ENCODE measurements around the gene AQP7. TPM values are rescaled to one million over a fixed set of nuclear protein-coding genes. Genes with fewer than 3 reads are reported as not detected.

The AQP7 gene
- total RNA-seq, 1 experiment from 2014 or later, result 0.59 TPM

DNA sequence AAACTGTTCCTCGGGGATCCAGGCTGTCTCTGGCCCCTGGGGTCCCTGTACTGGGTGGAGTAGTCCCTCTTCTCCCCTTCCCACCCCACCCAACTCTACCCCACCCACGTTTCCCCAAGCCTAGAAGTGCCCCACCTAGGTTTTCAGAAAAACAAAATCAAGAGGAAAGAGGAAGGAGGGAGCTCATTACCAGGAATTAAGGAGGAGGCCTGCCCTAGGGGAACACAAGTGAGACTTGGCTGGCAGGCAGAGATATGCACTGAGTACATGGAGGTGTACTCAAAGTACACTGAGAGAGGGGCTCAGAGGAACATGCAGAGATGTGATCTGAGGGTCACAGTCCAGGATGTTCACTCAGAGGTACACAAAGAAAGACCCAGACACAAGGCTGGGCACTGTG lies 34.8 kb upstream of the AQP7 start:
- Histone ChIP-seq H3K27me3 (ENCODE audit: insufficient read depth, low read depth) (no peaks in the 10 kb centered on the region), H3K36me3 (ENCODE audit: low read depth) (no peaks in the 10 kb centered on the region), H3K4me3 (no peak overlapping the region), H3K9me2 (ENCODE audit: insufficient read depth) (no peaks in the 10 kb centered on the region), H3K27ac (no peak overlapping the region), H3K4me1 (replicated peaks; ENCODE audit: insufficient read depth) (peaks cover 43% of the 10 kb centered on the region), H3K9me3 (ENCODE audit: insufficient read depth, low read depth) (no peaks in the 10 kb centered on the region), H3K4me2 (no peak overlapping the region), H3F3A (ENCODE audit: insufficient read depth, low read depth) (peaks cover 15% of the 10 kb centered on the region; the same call in 1 of the 2 replicates), H4K20me1 (ENCODE audit: insufficient read depth) (no peaks in the 10 kb centered on the region), H2AFZ (no peak overlapping the region), H3K79me2 (ENCODE audit: low read depth) (no peaks in the 10 kb centered on the region)
- TF ChIP-seq EZH2 (IDR thresholded peaks at IDR 0.05; ENCODE audit: low read depth), result no peak
- TF ChIP-seq, protein P1, sequence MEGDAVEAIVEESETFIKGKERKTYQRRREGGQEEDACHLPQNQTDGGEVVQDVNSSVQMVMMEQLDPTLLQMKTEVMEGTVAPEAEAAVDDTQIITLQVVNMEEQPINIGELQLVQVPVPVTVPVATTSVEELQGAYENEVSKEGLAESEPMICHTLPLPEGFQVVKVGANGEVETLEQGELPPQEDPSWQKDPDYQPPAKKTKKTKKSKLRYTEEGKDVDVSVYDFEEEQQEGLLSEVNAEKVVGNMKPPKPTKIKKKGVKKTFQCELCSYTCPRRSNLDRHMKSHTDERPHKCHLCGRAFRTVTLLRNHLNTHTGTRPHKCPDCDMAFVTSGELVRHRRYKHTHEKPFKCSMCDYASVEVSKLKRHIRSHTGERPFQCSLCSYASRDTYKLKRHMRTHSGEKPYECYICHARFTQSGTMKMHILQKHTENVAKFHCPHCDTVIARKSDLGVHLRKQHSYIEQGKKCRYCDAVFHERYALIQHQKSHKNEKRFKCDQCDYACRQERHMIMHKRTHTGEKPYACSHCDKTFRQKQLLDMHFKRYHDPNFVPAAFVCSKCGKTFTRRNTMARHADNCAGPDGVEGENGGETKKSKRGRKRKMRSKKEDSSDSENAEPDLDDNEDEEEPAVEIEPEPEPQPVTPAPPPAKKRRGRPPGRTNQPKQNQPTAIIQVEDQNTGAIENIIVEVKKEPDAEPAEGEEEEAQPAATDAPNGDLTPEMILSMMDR (conservative IDR thresholded peaks at IDR 0.05), result no peak
- no TSS peak for BruUV-seq (replicated peaks)
- ChIA-PET POLR2A (ENCODE audit: unreplicated experiment) (interaction anchor here (0.6 to 0.7 kb wide), 2 partner anchors 484 to 1675 kb away, joined by 4 to 25 read pairs; no protein-coding TSS in a partner anchor), CTCF (no interaction called here)
- intact Hi-C loops (cut with micrococcal nuclease; ENCODE audit: unreplicated experiment), result no loop called here
- no peak for DNase-seq

DNA sequence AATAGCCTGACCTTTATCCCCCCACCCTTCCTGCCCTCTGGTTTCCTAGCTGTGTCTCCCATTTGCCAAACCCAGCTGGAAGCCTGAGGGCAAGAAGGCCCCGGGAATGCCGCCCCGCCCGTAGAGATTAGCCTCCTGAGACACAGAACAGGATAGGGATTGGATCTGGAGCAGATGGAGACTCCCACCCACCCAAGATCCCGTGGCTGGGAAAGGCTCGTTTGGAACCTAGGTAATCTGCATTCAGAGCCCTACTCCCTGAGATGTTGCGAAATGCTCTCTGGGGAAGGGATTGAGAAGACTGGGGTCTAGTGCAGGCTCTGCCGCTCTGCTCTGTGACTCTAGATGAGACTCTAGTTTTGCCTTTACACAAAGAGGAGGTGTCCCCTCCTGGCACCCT lies 34.1 kb upstream of the AQP7 start:
- TF ChIP-seq, protein P1 (conservative IDR thresholded peaks at IDR 0.05), result no peak
- no peak for TF ChIP-seq EZH2 (IDR thresholded peaks at IDR 0.05; ENCODE audit: low read depth)
- Histone ChIP-seq H3K27me3 (ENCODE audit: insufficient read depth, low read depth) (no peaks in the 10 kb centered on the region), H3K4me1 (replicated peaks; ENCODE audit: insufficient read depth) (peaks cover 39% of the 10 kb centered on the region), H3K9me3 (ENCODE audit: insufficient read depth, low read depth) (no peaks in the 10 kb centered on the region), H3K4me3 (no peak overlapping the region), H3F3A (ENCODE audit: insufficient read depth, low read depth) (peaks cover 19% of the 10 kb centered on the region; the same call in 1 of the 2 replicates), H3K4me2 (no peak overlapping the region), H3K36me3 (ENCODE audit: low read depth) (no peaks in the 10 kb centered on the region), H3K9me2 (ENCODE audit: insufficient read depth) (no peaks in the 10 kb centered on the region), H3K27ac (no peak overlapping the region), H3K79me2 (ENCODE audit: low read depth) (no peaks in the 10 kb centered on the region), H2AFZ (no peak overlapping the region), H4K20me1 (ENCODE audit: insufficient read depth) (no peaks in the 10 kb centered on the region)
- intact Hi-C loops (cut with micrococcal nuclease; ENCODE audit: unreplicated experiment), result no loop called here
- no TSS peak for BruUV-seq (replicated peaks)
- DNase-seq, result no peak
- ChIA-PET CTCF (no interaction called here), POLR2A (ENCODE audit: unreplicated experiment) (interaction anchor here (0.6 kb wide), 1 partner anchor 21 kb away, joined by 9 read pairs; no protein-coding TSS in a partner anchor)

DNA sequence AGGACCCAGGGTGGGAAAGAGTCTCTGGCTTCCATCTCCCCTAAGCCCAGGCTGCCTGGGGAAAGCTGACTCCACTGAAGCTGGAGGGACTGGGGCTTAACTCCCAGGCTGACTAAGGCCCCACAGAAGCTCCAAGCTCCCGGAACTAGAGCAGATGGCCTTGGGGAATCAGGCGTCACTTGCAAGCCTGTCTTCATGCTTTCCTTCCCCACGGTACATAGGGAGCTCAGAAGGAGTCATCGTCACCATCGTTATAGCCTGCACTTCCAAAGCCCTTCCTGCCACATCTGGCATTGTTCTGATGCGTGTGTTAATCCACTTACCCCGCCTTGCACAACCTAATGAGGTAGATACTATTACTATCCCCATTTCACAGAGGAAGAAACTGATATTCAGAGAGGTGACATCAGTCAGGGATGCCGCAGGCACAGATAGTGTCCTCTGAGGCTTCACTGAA lies 33.5 kb upstream of the AQP7 start:
- H2AFZ ChIP-seq, result no peak overlapping the region
- no TSS peak for BruUV-seq (replicated peaks)
- ChIA-PET CTCF (no interaction called here), POLR2A (ENCODE audit: unreplicated experiment) (no interaction called here)
- DNase-seq, result no peak
- H3K79me2 ChIP-seq (ENCODE audit: low read depth), result no peaks in the 10 kb centered on the region
- H3K36me3 ChIP-seq (ENCODE audit: low read depth), result no peaks in the 10 kb centered on the region
- H3K4me1 ChIP-seq (replicated peaks; ENCODE audit: insufficient read depth), result peaks cover 45% of the 10 kb centered on the region
- H3K4me3 ChIP-seq, result no peak overlapping the region
- H3F3A ChIP-seq (ENCODE audit: insufficient read depth, low read depth), result peaks cover 22% of the 10 kb centered on the region; the same call in 1 of the 2 replicates
- no peaks in the 10 kb centered on the region for H3K27me3 ChIP-seq (ENCODE audit: insufficient read depth, low read depth)
- TF ChIP-seq EZH2 (IDR thresholded peaks at IDR 0.05; ENCODE audit: low read depth), result no peak
- TF ChIP-seq, protein P1 (conservative IDR thresholded peaks at IDR 0.05), result no peak
- no peak overlapping the region for H3K4me2 ChIP-seq
- H3K27ac ChIP-seq, result no peak overlapping the region
- no peaks in the 10 kb centered on the region for H3K9me3 ChIP-seq (ENCODE audit: insufficient read depth, low read depth)
- no peaks in the 10 kb centered on the region for H4K20me1 ChIP-seq (ENCODE audit: insufficient read depth)
- intact Hi-C loops (cut with micrococcal nuclease; ENCODE audit: unreplicated experiment), result no loop called here
- H3K9me2 ChIP-seq (ENCODE audit: insufficient read depth), result no peaks in the 10 kb centered on the region
